Neural cell (in vitro differentiated cells): Measurements from ENCODE around the gene SLC25A30. TPM values are rescaled to one million over a fixed set of nuclear protein-coding genes. Genes with fewer than 3 reads are reported as not detected.
"Not testable (repeated sequence)": the region's sequence is repeated elsewhere in the genome, so short reads cannot be mapped to it uniquely, and the experiment has no call there.

ENCODE experiments used
- H2AFZ ChIP-seq: fragments of 200-600, 300-800 bp; sonication (generic), shearing (Covaris generic); 2 replicates; pipeline ENCODE4 v1.6.0; 2014; ENCODE audit warnings: low read depth, mild to moderate bottlenecking, antibody characterized with exemption, low read length, moderate library complexity
- H3F3A ChIP-seq: fragments of 200-600 bp; shearing (Covaris generic); 2 replicates; pipeline ENCODE4 v1.6.1; 2016; ENCODE audit warnings: mild to moderate bottlenecking, moderate library complexity, mixed read lengths, antibody characterized with exemption, low read length; ENCODE audit not compliant: insufficient read depth, poor library complexity, severe bottlenecking
- H3K27ac ChIP-seq: fragments of 200-600, 300-800 bp; sonication (generic), shearing (Covaris generic); 2 replicates; pipeline ENCODE4 v1.5.1; 2014; ENCODE audit warnings: mild to moderate bottlenecking, low read length, moderate library complexity
- H3K27me3 ChIP-seq: fragments of 300-800, 200-600 bp; sonication (generic), shearing (Covaris generic); 2 replicates; pipeline ENCODE4 v1.6.0; 2014; ENCODE audit warnings: mild to moderate bottlenecking, low read depth, low read length, moderate library complexity; ENCODE audit not compliant: insufficient read depth
- H3K36me3 ChIP-seq: fragments of 300-800, 200-600 bp; sonication (generic), shearing (Covaris generic); 2 replicates; pipeline ENCODE4 v1.5.1; 2014; ENCODE audit warnings: mild to moderate bottlenecking, antibody characterized with exemption, low read length, moderate library complexity; ENCODE audit not compliant: insufficient read depth
- H3K4me2 ChIP-seq: fragments of 300-800, 200-600 bp; sonication (generic), shearing (Covaris generic); 2 replicates; pipeline ENCODE4 v1.6.0; 2014; ENCODE audit warnings: mild to moderate bottlenecking, low read length
- H3K4me3 ChIP-seq: fragments of 300-800, 200-600 bp; sonication (generic), shearing (Covaris generic); 2 replicates; pipeline ENCODE4 v1.5.1; 2014; ENCODE audit warnings: mild to moderate bottlenecking, low read length, moderate library complexity
- H3K79me2 ChIP-seq: fragments of 200-600 bp; shearing (Covaris generic); replicated peaks from 2 replicates; pipeline ENCODE4 v1.6.0; 2014; ENCODE audit warnings: mild to moderate bottlenecking, low read length, moderate library complexity; ENCODE audit not compliant: insufficient read depth
- H3K9ac ChIP-seq: fragments of 300-800, 200-600 bp; sonication (generic), shearing (Covaris generic); 2 replicates; pipeline ENCODE4 v1.6.1; 2016; ENCODE audit warnings: mild to moderate bottlenecking, low read length, mixed read lengths
- H3K9me2 ChIP-seq: fragments of 200-600 bp; shearing (Covaris generic); 2 replicates; pipeline ENCODE4 v1.6.1; 2016; ENCODE audit warnings: mild to moderate bottlenecking, low read length, mixed read lengths; ENCODE audit not compliant: insufficient read depth
- H3K9me3 ChIP-seq: fragments of 200-600, 300-800 bp; sonication (generic), shearing (Covaris generic); 2 replicates; pipeline ENCODE4 v1.6.1; 2016; ENCODE audit warnings: mild to moderate bottlenecking, mixed run types, low read length, moderate library complexity, mixed read lengths
- H4K20me1 ChIP-seq: fragments of 200-600 bp; shearing (Covaris generic); 2 replicates; pipeline ENCODE4 v1.6.1; 2016; ENCODE audit warnings: mild to moderate bottlenecking, mixed run types; ENCODE audit not compliant: insufficient read depth
- CTCF ChIP-seq: fragments of 450-650 bp; IDR thresholded peaks from 2 replicates; pipeline ENCODE4 v1.5.1; 2014; ENCODE audit warnings: antibody characterized with exemption, mild to moderate bottlenecking, moderate library complexity; ENCODE audit not compliant: poor library complexity, severe bottlenecking
- EP300 ChIP-seq: fragments of 450-650 bp; conservative IDR thresholded peaks from 2 replicates; pipeline ENCODE4 v1.6.1; 2014; ENCODE audit warnings: antibody characterized with exemption, mild to moderate bottlenecking, moderate library complexity; ENCODE audit not compliant: poor library complexity, severe bottlenecking
- EZH2 ChIP-seq: fragments of 200-600, 300-800 bp; shearing (Covaris generic), sonication (generic); IDR thresholded peaks from 2 replicates; pipeline ENCODE4 v1.6.1; 2014; ENCODE audit warnings: antibody characterized with exemption, low read length, borderline replicate concordance, mild to moderate bottlenecking; ENCODE audit not compliant: insufficient read depth, poor library complexity, severe bottlenecking
- MXI1 ChIP-seq: fragments of 450-650 bp; conservative IDR thresholded peaks from 2 replicates; pipeline ENCODE4 v1.6.1; 2014; ENCODE audit warnings: antibody characterized with exemption, mild to moderate bottlenecking; ENCODE audit not compliant: poor library complexity, severe bottlenecking
- POLR2AphosphoS5 ChIP-seq: IDR thresholded peaks from 2 replicates; pipeline ENCODE4 v1.6.1; 2012
- RAD21 ChIP-seq: fragments of 450-650 bp; conservative IDR thresholded peaks from 2 replicates; pipeline ENCODE4 v1.6.1; 2014; ENCODE audit warnings: antibody characterized with exemption, mild to moderate bottlenecking, moderate library complexity
- REST ChIP-seq: IDR thresholded peaks from 2 replicates; pipeline ENCODE4 v1.6.1; 2012; ENCODE audit warnings: borderline replicate concordance
- SMC3 ChIP-seq: fragments of 450-650 bp; conservative IDR thresholded peaks from 2 replicates; pipeline ENCODE4 v1.6.1; 2014; ENCODE audit warnings: antibody characterized with exemption, mild to moderate bottlenecking, moderate library complexity; ENCODE audit not compliant: poor library complexity
- TAF1 ChIP-seq: IDR thresholded peaks from 2 replicates; pipeline ENCODE4 v1.6.1; 2012; ENCODE audit warnings: low read depth
- polyA plus RNA-seq: library from polyadenylated mRNA; depleted of rRNA; stranded (reverse); fragments of >200 nt; gene quantifications from 2 replicates; pipeline ENCODE4 v1.2.3, GENCODE V29; 2014

Gene SLC25A30
- polyA plus RNA-seq, 1 donor from 2014 or later = 4.9 TPM

GRCh38 chr13:45390348-45390747 is 27.8 kb downstream of the SLC25A30 start:
- not testable (repeated sequence) for H3K79me2 ChIP-seq

GRCh38 chr13:45388664-45389063 is 29.5 kb downstream of the SLC25A30 start:
- no peaks in the 10 kb centered on the region for H3K36me3 ChIP-seq
- H3K9me3 ChIP-seq = no peaks in the 10 kb centered on the region
- no peaks in the 10 kb centered on the region for H4K20me1 ChIP-seq
- H3F3A ChIP-seq = no peaks in the 10 kb centered on the region
- no peak overlapping the region for H3K4me3 ChIP-seq
- H2AFZ ChIP-seq = no peak overlapping the region
- no peak overlapping the region for H3K9ac ChIP-seq
- H3K79me2 ChIP-seq = no peaks in the 10 kb centered on the region
- H3K4me2 ChIP-seq = no peak overlapping the region
- no peaks in the 10 kb centered on the region for H3K9me2 ChIP-seq
- H3K27ac ChIP-seq = no peak overlapping the region
- TF ChIP-seq MXI1 (no peak), TAF1 (no peak), RAD21 (no peak), CTCF (no peak)
- H3K27me3 ChIP-seq = no peaks in the 10 kb centered on the region

More at GRCh38 chr13:45390348-45390747, 27.8 kb downstream of the SLC25A30 start:
- H3K27ac ChIP-seq, H3K4me2 ChIP-seq, H3K9me2 ChIP-seq, H3K27me3 ChIP-seq, H3K4me3 ChIP-seq, H3K36me3 ChIP-seq, H2AFZ ChIP-seq, H4K20me1 ChIP-seq, H3K9ac ChIP-seq, H3K9me3 ChIP-seq, H3F3A ChIP-seq: not testable (repeated sequence)

GRCh38 chr13:45386892-45387575 is 31.1 kb downstream of the SLC25A30 start:
- H3K9me2 ChIP-seq, H3K27ac ChIP-seq, H4K20me1 ChIP-seq, H3K9ac ChIP-seq, H2AFZ ChIP-seq, H3K36me3 ChIP-seq, H3K4me3 ChIP-seq, H3K27me3 ChIP-seq, H3F3A ChIP-seq, H3K79me2 ChIP-seq, H3K4me2 ChIP-seq, H3K9me3 ChIP-seq: not testable (repeated sequence)

GRCh38 chr13:45385907-45386553 is 32.1 kb downstream of the SLC25A30 start:
- no peaks in the 10 kb centered on the region for H3K27me3 ChIP-seq
- H3K4me2 ChIP-seq = no peak overlapping the region
- H3K4me3 ChIP-seq = no peak overlapping the region
- no peaks in the 10 kb centered on the region for H3F3A ChIP-seq
- no peak overlapping the region for H3K9ac ChIP-seq
- no peak for TF ChIP-seq REST
- no peak for TF ChIP-seq MXI1
- no peak for TF ChIP-seq EZH2
- TF ChIP-seq SMC3 = no peak
- TF ChIP-seq RAD21 = no peak
- TF ChIP-seq CTCF = no peak
- no peak for TF ChIP-seq POLR2AphosphoS5
- TF ChIP-seq EP300 = no peak
- TF ChIP-seq TAF1 = no peak
- H3K9me2 ChIP-seq = no peaks in the 10 kb centered on the region
- H3K27ac ChIP-seq = no peak overlapping the region
- no peaks in the 10 kb centered on the region for H4K20me1 ChIP-seq
- H3K9me3 ChIP-seq = no peaks in the 10 kb centered on the region
- no peaks in the 10 kb centered on the region for H3K79me2 ChIP-seq
- no peak overlapping the region for H2AFZ ChIP-seq
- no peaks in the 10 kb centered on the region for H3K36me3 ChIP-seq
